ENCODE results near the gene OOEP. TPM values are rescaled to one million over a fixed set of nuclear protein-coding genes. Genes with fewer than 3 reads are reported as not detected.
"Not testable (repeated sequence)": the region's sequence is repeated elsewhere in the genome, so short reads cannot be mapped to it uniquely, and the experiment has no call there.

OOEP gene
- not detected in 2 replicates for total RNA-seq

GRCh38 chr6:73369563-73369962, at the start of gene OOEP:
OOEP (minus strand) TSS chr6:73369897; CDS start chr6:73369792, 105 bp downstream.
- DNase-seq = no peak

DNA sequence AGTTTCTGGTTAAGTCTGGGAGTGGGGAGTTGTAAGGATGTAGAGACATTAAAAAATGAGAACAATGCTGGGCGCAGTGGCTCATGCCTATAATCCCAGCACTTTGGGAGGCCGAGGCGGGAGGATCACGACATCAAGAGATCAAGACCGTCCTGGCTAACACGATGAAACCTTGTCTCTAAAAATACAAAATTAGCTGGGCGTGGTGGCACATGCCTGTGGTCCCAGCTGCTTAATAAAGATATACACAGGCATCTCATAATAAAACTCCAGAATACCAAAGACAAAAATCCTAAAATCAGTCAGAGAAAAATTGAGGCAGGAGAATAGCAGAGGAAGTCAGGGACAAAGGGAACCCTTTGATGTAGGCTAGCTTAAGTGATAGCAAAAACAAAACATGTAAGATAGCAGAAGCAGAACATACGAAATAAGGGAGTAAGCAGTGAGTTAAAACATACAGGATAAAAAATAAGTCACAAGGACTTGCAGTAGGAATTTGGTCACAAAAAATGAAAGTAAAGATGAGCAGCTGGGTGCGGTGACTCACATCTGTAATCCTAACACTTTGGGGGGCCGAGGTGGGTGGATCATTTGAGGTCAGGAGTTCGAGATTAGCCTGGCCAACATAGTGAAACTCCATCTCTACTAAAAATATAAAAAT, 48.5 kb upstream of the OOEP start:
- no peak for DNase-seq

DNA sequence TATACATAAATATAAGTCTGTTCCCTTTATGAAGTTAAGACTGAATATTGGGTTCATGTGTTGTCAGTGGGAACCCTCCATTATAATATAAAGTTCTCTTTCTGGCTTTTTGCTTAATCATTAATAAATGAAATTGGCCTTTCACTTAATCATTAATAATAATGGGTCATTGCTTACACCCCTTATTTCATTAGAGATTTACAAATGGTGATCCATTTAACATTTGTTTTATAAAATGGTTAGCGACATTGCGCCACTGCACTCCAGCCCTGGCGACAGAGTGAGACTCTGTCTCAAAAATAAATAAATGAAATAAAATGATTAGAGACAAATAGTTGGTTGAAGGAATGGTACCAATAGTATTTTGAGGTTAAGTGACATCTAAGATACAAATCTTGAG, 43.4 kb upstream of the OOEP start:
- DNase-seq = no peak

DNA sequence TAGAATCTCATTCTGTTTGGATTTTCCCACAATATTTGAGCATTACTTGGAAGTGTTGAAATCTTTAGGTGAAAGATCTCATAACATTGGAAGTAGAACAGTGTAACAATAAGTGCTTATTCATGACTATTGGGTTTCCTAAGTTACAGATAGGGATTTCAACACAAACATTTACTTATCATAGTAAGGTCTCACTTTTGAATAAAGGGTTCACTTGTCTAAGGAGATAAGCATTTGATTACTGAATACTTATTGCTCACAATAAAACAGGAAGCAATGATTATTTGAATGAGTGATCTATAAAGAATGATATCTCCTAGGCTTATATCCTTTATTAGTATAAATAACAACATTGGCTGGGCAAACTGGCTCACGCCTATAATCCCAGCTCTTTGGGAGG, 39.7 kb upstream of the OOEP start:
- DNase-seq = no peak

DNA sequence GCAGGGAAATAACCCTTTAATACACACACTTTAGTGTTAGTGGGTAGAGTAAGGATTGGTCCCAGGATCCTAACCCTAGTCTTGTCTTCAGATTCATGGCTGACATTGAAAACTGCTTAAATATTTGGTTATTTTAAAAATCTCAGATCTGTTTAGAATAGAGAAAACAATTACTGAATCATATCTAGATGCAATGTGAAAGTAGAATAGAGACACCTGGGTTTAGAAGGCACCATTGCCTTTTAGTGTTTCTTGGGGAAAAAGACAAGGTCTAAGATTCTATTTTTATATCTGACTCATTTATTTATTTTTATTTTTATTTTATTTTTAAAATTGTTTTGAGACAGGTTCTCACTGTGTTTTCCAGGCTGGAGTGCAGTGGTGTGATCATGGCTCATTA, 31.0 kb upstream of the OOEP start:
- no peak for DNase-seq

DNA sequence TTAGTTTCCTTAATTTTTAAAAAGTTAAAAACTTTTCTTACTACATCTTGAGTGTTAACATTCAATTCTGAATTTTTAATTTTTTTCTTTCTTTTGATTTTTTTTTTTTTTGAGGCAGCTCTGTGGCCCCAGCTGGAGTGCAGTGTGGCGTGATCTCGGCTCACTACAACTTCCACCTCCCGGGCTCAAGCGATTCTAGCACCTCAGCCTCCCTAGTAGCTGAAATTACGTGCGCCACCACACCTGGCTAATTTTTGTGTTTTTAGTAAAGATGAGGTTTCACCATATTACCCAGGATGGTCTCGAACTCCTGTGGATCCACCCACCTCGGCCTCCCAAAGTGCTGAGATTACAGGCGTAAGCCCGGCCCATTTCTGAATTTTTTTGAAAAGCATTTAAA, 26.2 kb upstream of the OOEP start:
- no peak for DNase-seq

DNA sequence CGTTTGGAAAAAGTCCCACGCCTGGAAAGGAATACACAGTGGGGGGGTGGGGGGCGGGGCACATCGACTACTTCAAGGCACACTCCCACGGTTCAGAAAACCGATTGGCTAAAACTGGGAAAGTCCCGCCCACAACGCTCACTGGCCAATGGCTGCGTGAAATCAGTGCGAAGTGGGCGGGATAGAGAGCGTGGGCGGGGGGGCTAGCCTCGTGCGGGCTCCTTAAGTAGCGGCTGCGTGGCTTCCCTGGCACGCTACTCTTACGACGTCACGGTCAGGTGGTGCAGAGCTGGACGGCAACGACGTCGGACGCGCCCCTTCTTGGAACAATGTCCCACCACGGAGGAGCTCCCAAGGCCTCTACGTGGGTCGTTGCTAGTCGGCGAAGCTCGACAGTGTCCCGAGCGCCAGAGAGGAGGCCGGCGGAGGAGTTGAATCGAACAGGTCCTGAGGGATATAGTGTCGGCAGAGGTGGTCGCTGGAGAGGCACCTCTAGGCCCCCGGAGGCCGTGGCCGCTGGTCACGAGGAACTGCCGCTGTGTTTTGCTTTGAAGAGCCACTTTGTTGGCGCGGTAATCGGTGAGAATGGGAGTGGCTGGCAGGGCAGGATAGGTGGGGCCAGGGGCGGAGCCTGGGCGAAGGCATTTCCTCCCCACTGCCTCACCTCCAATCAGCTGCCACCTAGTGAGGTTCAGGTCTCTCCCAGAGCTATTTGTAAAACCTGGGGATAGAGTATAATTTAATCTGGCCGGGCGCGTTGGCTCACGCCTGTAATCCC, 25.1 kb upstream of the OOEP start, which contains the start of gene DDX43:
Gene DDX43, plus strand, starts transcription at position 252 of the 778 bp plus-strand sequence. Its CDS starts 78 bp downstream, at position 330.
- DNase-seq = peak; percentile 62

- no peak for DNase-seq
These were observed 23.6 kb upstream of the OOEP start for GRCh38 chr6:73393278-73393677.

DNA sequence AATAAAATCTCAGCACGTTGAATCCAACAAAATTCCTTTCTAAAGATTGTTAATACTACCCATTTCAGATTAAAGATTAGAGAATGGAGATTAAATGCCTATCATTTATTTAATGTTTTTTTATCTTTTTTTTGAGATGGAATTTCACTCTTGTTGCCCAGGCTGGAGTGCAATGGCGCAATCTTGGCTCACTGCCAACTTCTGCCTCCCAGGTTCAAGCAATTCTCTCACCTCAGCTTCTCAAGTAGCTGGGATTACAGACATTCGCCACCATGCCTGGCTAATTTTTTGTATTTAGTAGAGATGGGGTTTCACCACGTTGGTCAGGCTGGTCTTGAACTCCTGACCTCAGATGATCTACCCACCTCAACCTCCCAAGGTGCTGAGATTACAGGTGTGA, 22.5 kb upstream of the OOEP start:
- DNase-seq = not testable (repeated sequence)

- no peak for DNase-seq
These were observed 22.0 kb upstream of the OOEP start for GRCh38 chr6:73391675-73392074.

GRCh38 chr6:73389854-73390253, 20.2 kb upstream of the OOEP start:
- DNase-seq = no peak

DNA sequence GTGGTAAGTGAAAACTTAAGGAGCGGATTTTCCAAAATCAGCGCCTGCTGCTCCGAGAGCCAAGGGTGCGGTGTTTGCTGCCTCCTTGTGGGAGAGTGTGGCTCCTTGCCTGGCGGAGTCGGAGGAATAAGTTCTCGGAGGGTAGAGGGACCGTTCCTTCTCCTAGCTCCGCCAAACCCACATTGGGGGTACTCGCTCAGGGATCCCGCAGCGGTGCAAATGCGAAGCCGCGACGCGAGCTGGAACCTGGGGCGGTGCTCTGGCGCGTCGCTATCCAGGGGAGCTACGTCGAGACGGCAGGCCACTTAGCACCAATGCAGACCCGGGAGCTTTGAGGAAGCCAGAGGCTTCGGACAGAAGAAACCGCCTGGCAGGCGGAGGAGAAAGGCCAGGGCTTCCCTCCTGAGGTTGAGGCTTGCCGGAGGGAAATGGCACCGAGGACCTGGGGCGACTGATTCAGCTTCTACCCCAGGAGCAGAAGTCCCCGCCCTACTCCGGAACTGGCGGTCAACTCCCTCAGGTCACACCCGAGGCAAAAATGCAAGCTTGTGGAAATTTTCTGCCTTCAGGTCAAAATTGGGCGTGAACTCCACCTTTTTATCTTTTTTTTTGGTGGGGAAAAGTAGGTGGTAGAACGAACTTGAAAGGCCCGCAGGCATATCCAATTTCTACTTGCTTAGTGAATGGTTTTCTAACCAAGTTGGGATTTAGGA, 19.3 kb upstream of the OOEP start:
- DNase-seq = peak; percentile 64

GRCh38 chr6:73388433-73388799, 18.7 kb upstream of the OOEP start:
- no peak for DNase-seq

DNA sequence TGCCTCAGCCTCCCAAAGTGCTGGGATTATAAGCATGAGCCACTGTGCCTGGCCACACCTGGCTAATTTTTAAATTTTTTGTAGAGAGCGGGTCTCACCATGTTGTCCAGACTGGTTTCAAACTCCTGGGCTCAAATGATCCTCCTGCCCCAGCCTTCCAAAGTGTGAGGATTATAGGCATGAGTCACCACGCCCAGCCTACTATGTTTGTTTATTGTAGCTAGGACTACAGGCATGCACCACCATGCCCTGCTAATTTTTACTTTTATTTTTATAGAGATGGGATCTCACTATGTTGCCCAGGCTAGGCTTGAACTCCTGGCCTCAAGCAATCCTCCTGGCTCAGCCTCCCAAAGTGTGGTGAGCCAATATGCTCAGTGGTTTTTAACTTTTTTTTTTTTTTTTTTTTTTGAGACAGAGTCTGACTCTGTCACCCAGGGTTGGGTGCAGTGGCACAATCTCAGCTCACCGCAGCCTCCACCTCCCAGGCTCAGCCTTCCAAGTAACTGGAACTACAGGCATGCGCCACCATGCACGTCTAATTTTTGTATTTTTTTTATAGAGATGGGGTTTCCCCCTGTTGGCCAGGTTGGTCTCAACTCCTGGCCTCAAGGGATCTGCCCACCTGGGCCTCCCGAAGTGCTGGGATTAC, 12.9 kb upstream of the OOEP start:
- DNase-seq = no peak

- DNase-seq = not testable (repeated sequence)
These were observed 11.8 kb upstream of the OOEP start for GRCh38 chr6:73381531-73381930.

DNA sequence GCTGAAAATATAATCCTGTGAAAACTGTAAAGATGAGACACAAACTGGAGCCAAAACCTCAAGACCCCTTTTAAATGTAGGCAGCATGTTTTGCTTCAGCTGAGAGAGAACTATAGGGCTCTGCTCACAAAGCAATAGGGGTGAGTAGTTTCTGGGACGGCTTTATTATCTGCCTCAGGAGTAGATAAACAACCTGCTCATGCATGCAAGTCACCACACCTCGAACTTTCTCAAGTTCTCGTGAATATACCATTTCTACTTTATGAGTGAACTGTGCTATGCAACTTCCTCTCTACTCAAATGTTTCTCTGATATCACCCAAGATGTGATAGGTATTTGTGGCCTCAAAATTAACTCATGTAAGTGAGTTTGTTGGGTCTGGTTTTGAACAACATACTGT, 7.5 kb upstream of the OOEP start:
- DNase-seq = no peak

DNA sequence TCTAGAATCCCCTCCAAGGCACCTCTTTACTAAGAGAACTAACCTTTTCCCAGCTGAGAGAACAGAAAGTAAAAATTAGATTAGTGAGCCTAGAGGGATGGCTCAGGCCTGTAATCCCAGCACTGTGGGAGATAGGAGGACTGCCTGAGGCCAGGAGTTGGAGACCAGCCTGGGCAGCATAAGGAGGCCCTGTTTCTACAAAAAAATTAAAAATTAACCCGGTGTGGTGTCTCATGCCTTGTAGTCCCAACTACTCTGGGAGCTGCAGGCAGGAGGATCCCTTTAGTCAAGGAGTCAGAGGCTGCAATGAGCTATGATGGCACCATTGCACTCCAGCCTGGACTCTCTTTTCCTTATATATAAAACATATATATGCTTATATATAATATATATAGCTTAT, 5.5 kb upstream of the OOEP start:
- DNase-seq = no peak

GRCh38 chr6:73372516-73372915, 2.8 kb upstream of the OOEP start:
- no peak for DNase-seq

DNA sequence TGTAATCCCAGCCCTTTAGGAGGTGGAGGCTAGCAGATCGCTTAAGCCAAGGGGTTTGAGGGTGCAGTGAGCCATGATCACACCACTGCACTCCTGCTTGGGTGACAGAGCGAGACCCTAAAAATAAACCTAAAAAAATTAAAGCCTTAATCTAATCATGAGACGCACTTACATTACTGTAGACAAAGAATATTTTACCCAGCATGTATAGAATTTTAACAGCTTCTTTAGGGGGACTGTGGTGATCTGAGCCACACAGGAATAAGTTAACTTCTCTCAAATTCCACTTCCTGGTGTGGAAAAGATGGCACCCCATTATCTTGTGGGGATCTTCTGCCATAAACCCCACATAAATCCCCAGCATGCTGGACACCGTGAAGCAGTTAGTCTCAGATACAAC, 2.3 kb upstream of the OOEP start:
- DNase-seq = no peak

GRCh38 chr6:73369157-73369556, 540 bp downstream of the OOEP start:
- DNase-seq = no peak

DNA sequence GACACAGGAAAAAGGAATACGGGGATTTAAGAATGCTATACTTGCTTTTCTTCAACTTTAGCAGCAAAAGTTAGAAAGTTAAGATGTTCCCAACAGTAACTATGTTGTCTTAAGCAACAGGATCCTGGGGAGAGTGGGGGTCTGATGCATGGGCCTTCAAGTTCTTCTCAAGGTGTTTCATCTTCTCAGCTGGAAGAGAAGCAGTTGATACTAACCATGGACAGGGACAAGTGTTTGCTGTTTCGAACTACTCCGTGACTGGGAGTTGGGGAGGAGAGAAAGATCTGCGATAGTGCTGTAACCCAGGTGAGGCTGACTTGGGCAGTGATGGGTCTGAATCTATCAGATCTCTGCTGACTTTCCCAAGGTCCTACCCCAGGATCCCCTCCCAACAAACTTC, 1.0 kb downstream of the OOEP start:
- no peak for DNase-seq

GRCh38 chr6:73367761-73368355, 1.8 kb downstream of the OOEP start:
- DNase-seq = no peak

DNA sequence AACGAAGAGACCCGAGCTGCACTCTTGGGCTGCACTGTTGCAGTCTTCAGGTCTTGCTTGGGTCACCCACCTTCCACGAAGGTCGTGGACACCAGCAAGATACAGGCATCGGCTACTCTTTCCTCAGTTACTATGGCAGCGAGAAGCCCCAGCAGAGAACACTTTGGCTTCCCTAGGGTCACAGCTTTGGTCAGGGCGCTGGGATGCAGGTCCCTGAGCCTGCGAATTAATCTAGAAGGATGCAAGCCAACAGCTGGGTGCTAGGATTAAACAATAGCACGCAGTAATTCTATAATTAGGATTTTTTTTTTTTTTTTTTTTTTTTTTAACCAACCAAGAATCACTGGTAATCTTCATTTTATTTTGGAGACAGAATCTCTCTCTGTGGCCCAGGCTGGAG, 5.1 kb downstream of the OOEP start:
- no peak for DNase-seq
